HepG2 (cell line): ENCODE data around the gene FAM131C. TPM values are rescaled to one million over a fixed set of nuclear protein-coding genes. Genes with fewer than 3 reads are reported as not detected.

Experiments
- GATAD2A ChIP-seq: IDR thresholded peaks from 2 replicates; pipeline ENCODE4 v1.6.1; 2016
- KMT2B ChIP-seq: IDR thresholded peaks from 2 replicates; pipeline ENCODE4 v1.6.1; 2016; ENCODE audit warnings: missing genetic modification reagents, missing compliant biosample characterization
- MYPOP ChIP-seq: sonication (generic); formaldehyde crosslinking; IDR thresholded peaks from 2 replicates; pipeline ENCODE4 v1.8.1; 2023; ENCODE audit warnings: mild to moderate bottlenecking, moderate library complexity, missing genetic modification reagents
- POLR2A ChIP-seq, 2 experiments: IDR thresholded peaks; 2 replicates each; pipeline ENCODE4 v1.6.1; 2011; ENCODE audit warnings: low read depth in 2 of 2, low read length in 2 of 2, mild to moderate bottlenecking in 1 of 2, moderate library complexity in 1 of 2; ENCODE audit not compliant: insufficient read depth in 1 of 2
- SNAPC4 ChIP-seq: sonication (generic); formaldehyde crosslinking; IDR thresholded peaks from 2 replicates; pipeline ENCODE4 v1.4.0; 2020; ENCODE audit warnings: mild to moderate bottlenecking, missing genetic modification reagents
- ZNF251 ChIP-seq: sonication (generic); formaldehyde crosslinking; IDR thresholded peaks from 2 replicates; pipeline ENCODE4 v1.9.0; 2021; ENCODE audit warnings: mild to moderate bottlenecking, missing genetic modification reagents
- ZNF572 ChIP-seq: sonication (generic); formaldehyde crosslinking; IDR thresholded peaks from 2 replicates; pipeline ENCODE4 v1.5.1; 2020; ENCODE audit warnings: mild to moderate bottlenecking, missing genetic modification reagents
- ZNF614 ChIP-seq: IDR thresholded peaks from 2 replicates; pipeline ENCODE4 v1.6.1; 2018; ENCODE audit warnings: missing biosample characterization, missing genetic modification reagents, inconsistent platforms, borderline replicate concordance
- ZSCAN31 ChIP-seq: sonication (generic); formaldehyde crosslinking; IDR thresholded peaks from 2 replicates; pipeline ENCODE4 v1.5.0; 2020; ENCODE audit warnings: low read depth, mild to moderate bottlenecking, missing genetic modification reagents
- polyA plus RNA-seq, 8 experiments: library from polyadenylated mRNA; depleted of rRNA in 3 of 8; stranded (reverse) in 7 of 8; unstranded in 1 of 8; fragments of >200 nt; fragmentation: Illumina TruSeq in 4 of 8; extraction: Trizol in 4 of 8; gene quantifications; 2 replicates each; pipeline versions ENCODE4 v1.2.1 to v1.2.3, GENCODE V29; 2011 to 2016; ENCODE audit warnings: low read depth in 4 of 8, missing spikeins in 1 of 8, mixed read lengths in 1 of 8; ENCODE audit not compliant: insufficient read depth in 1 of 8
- total RNA-seq, 5 experiments: library from RNA; depleted of rRNA; stranded (reverse); fragments of >200 nt; fragmentation: Illumina TruSeq; extraction: Trizol; gene quantifications; 2 replicates each; pipeline ENCODE4 v1.2.3, GENCODE V29; 2016; ENCODE audit warnings: low read depth in 1 of 5
- TF ChIP-seq, protein P1 (sequence below): IDR thresholded peaks from 2 replicates; pipeline ENCODE4 v1.6.1; 2016; ENCODE audit warnings: low read depth
- TF ChIP-seq, protein P2 (sequence below): sonication (generic); formaldehyde crosslinking; IDR thresholded peaks from 2 replicates; pipeline ENCODE4 v1.5.0; 2020; ENCODE audit warnings: mild to moderate bottlenecking, missing genetic modification reagents, borderline replicate concordance
- TF ChIP-seq, protein P3 (sequence below): sonication (generic); formaldehyde crosslinking; IDR thresholded peaks from 2 replicates; pipeline ENCODE4 v1.5.0; 2020; ENCODE audit warnings: mild to moderate bottlenecking, missing genetic modification reagents, moderate library complexity
- TF ChIP-seq, protein P4 (sequence below): sonication (generic); formaldehyde crosslinking; IDR thresholded peaks from 2 replicates; pipeline ENCODE4 v1.4.0; 2020; ENCODE audit warnings: mild to moderate bottlenecking, missing genetic modification reagents

The FAM131C gene
- total and polyA plus RNA-seq, 2 of the 13 experiments (the other 11 are each of a cell fraction or from before 2014, with no cell fraction given), result 0.07 TPM; not detected in 1

- TF ChIP-seq MYPOP (CRISPR knock-in tag), result no peak
- TF ChIP-seq KMT2B (CRISPR knock-in tag), result no peak
- TF ChIP-seq, protein P1, sequence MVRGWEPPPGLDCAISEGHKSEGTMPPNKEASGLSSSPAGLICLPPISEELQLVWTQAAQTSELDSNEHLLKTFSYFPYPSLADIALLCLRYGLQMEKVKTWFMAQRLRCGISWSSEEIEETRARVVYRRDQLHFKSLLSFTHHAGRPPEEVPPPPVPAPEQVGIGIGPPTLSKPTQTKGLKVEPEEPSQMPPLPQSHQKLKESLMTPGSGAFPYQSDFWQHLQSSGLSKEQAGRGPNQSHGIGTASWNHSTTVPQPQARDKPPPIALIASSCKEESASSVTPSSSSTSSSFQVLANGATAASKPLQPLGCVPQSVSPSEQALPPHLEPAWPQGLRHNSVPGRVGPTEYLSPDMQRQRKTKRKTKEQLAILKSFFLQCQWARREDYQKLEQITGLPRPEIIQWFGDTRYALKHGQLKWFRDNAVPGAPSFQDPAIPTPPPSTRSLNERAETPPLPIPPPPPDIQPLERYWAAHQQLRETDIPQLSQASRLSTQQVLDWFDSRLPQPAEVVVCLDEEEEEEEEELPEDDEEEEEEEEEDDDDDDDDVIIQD, result no peak
- TF ChIP-seq GATAD2A (CRISPR knock-in tag), result peak; percentile 34; the same call in 1 of the 2 replicates
- TF ChIP-seq POLR2A (IDR thresholded peaks at IDR 0.05; ENCODE audit: insufficient read depth in 1 of 2, low read depth in 2 of 2, low read length in 2 of 2), result no peak
- TF ChIP-seq, protein P2, sequence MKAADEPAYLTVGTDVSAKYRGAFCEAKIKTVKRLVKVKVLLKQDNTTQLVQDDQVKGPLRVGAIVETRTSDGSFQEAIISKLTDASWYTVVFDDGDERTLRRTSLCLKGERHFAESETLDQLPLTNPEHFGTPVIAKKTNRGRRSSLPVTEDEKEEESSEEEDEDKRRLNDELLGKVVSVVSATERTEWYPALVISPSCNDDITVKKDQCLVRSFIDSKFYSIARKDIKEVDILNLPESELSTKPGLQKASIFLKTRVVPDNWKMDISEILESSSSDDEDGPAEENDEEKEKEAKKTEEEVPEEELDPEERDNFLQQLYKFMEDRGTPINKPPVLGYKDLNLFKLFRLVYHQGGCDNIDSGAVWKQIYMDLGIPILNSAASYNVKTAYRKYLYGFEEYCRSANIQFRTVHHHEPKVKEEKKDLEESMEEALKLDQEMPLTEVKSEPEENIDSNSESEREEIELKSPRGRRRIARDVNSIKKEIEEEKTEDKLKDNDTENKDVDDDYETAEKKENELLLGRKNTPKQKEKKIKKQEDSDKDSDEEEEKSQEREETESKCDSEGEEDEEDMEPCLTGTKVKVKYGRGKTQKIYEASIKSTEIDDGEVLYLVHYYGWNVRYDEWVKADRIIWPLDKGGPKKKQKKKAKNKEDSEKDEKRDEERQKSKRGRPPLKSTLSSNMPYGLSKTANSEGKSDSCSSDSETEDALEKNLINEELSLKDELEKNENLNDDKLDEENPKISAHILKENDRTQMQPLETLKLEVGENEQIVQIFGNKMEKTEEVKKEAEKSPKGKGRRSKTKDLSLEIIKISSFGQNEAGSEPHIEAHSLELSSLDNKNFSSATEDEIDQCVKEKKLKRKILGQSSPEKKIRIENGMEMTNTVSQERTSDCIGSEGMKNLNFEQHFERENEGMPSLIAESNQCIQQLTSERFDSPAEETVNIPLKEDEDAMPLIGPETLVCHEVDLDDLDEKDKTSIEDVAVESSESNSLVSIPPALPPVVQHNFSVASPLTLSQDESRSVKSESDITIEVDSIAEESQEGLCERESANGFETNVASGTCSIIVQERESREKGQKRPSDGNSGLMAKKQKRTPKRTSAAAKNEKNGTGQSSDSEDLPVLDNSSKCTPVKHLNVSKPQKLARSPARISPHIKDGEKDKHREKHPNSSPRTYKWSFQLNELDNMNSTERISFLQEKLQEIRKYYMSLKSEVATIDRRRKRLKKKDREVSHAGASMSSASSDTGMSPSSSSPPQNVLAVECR (CRISPR knock-in tag), result no peak
- TF ChIP-seq SNAPC4 (CRISPR knock-in tag), result no peak
- TF ChIP-seq ZNF614 (CRISPR knock-in tag), result 0 out of 2 replicates have a peak, but pooled peaks have one; percentile 42
- TF ChIP-seq, protein P3, sequence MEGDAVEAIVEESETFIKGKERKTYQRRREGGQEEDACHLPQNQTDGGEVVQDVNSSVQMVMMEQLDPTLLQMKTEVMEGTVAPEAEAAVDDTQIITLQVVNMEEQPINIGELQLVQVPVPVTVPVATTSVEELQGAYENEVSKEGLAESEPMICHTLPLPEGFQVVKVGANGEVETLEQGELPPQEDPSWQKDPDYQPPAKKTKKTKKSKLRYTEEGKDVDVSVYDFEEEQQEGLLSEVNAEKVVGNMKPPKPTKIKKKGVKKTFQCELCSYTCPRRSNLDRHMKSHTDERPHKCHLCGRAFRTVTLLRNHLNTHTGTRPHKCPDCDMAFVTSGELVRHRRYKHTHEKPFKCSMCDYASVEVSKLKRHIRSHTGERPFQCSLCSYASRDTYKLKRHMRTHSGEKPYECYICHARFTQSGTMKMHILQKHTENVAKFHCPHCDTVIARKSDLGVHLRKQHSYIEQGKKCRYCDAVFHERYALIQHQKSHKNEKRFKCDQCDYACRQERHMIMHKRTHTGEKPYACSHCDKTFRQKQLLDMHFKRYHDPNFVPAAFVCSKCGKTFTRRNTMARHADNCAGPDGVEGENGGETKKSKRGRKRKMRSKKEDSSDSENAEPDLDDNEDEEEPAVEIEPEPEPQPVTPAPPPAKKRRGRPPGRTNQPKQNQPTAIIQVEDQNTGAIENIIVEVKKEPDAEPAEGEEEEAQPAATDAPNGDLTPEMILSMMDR, result peak; percentile 97
- no peak for TF ChIP-seq ZSCAN31
- TF ChIP-seq, protein P4, sequence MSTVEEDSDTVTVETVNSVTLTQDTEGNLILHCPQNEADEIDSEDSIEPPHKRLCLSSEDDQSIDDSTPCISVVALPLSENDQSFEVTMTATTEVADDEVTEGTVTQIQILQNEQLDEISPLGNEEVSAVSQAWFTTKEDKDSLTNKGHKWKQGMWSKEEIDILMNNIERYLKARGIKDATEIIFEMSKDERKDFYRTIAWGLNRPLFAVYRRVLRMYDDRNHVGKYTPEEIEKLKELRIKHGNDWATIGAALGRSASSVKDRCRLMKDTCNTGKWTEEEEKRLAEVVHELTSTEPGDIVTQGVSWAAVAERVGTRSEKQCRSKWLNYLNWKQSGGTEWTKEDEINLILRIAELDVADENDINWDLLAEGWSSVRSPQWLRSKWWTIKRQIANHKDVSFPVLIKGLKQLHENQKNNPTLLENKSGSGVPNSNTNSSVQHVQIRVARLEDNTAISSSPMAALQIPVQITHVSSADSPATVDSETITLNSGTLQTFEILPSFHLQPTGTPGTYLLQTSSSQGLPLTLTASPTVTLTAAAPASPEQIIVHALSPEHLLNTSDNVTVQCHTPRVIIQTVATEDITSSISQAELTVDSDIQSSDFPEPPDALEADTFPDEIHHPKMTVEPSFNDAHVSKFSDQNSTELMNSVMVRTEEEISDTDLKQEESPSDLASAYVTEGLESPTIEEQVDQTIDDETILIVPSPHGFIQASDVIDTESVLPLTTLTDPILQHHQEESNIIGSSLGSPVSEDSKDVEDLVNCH (CRISPR knock-in tag), result no peak
- TF ChIP-seq ZNF251 (CRISPR knock-in tag), result no peak
- 0 out of 2 replicates have a peak, but pooled peaks have one; percentile 22 for TF ChIP-seq ZNF572 (CRISPR knock-in tag)
Measured at GRCh38 chr1:16009030-16009460, 64.4 kb downstream of the FAM131C start (continued).
